Endothelial cell (in vitro differentiated cells): ENCODE measurements around the gene HMBS. TPM values are rescaled to one million over a fixed set of nuclear protein-coding genes. Genes with fewer than 3 reads are reported as not detected.

ENCODE experiments used
- DNase-seq: peaks from one replicate; pipeline ENCODE4 v3.0.0; 2021; ENCODE audit warnings: low spot score
- H3K27ac Mint-ChIP-seq: one replicate; pipeline ENCODE4 v1.8.0; 2021; ENCODE audit warnings: mixed read lengths, inconsistent platforms; ENCODE audit not compliant: unreplicated experiment
- H3K27me3 Mint-ChIP-seq: one replicate; pipeline ENCODE4 v1.8.0; 2021; ENCODE audit warnings: mild to moderate bottlenecking, moderate library complexity, mixed read lengths, inconsistent platforms; ENCODE audit not compliant: unreplicated experiment
- H3K36me3 Mint-ChIP-seq: one replicate; pipeline ENCODE4 v1.8.0; 2021; ENCODE audit warnings: mild to moderate bottlenecking, low read depth, mixed read lengths, inconsistent platforms; ENCODE audit not compliant: unreplicated experiment
- H3K4me1 Mint-ChIP-seq: one replicate; pipeline ENCODE4 v1.8.0; 2021; ENCODE audit warnings: mild to moderate bottlenecking, mixed read lengths, inconsistent platforms; ENCODE audit not compliant: unreplicated experiment
- H3K4me3 Mint-ChIP-seq: one replicate; pipeline ENCODE4 v1.8.0; 2021; ENCODE audit warnings: mild to moderate bottlenecking, mixed read lengths, inconsistent platforms; ENCODE audit not compliant: unreplicated experiment
- H3K9me3 Mint-ChIP-seq: one replicate; pipeline ENCODE4 v1.8.0; 2021; ENCODE audit warnings: mixed read lengths, inconsistent platforms; ENCODE audit not compliant: unreplicated experiment
- total RNA-seq: library from RNA; stranded (reverse); fragmentation: NEBNext Ultra II Directional; extraction: Animal tissue kit (Norgen Biotek cat#: 25700); gene quantifications from one replicate; pipeline ENCODE4 v1.2.1, GENCODE V29; 2021; ENCODE audit not compliant: unreplicated experiment
- TF ChIP-seq, protein P1 (sequence below): fragments of 200-600 bp; sonication (generic); IDR thresholded peaks from one replicate; pipeline ENCODE4 v1.5.0; 2021; ENCODE audit warnings: antibody characterized with exemption; ENCODE audit not compliant: unreplicated experiment

HMBS gene
- total RNA-seq, 1 donor from 2014 or later, result 13.6 TPM

GRCh38 chr11:119091178-119091577 lies 6.5 kb downstream of the HMBS start:
- peaks cover 19% of the 10 kb centered on the region for H3K36me3 Mint-ChIP-seq
- no peak overlapping the region for H3K4me3 Mint-ChIP-seq
- no peaks in the 10 kb centered on the region for H3K9me3 Mint-ChIP-seq

GRCh38 chr11:119091966-119092879 lies 7.5 kb downstream of the HMBS start:
- TF ChIP-seq, protein P1, sequence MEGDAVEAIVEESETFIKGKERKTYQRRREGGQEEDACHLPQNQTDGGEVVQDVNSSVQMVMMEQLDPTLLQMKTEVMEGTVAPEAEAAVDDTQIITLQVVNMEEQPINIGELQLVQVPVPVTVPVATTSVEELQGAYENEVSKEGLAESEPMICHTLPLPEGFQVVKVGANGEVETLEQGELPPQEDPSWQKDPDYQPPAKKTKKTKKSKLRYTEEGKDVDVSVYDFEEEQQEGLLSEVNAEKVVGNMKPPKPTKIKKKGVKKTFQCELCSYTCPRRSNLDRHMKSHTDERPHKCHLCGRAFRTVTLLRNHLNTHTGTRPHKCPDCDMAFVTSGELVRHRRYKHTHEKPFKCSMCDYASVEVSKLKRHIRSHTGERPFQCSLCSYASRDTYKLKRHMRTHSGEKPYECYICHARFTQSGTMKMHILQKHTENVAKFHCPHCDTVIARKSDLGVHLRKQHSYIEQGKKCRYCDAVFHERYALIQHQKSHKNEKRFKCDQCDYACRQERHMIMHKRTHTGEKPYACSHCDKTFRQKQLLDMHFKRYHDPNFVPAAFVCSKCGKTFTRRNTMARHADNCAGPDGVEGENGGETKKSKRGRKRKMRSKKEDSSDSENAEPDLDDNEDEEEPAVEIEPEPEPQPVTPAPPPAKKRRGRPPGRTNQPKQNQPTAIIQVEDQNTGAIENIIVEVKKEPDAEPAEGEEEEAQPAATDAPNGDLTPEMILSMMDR, result no peak
- peaks cover 16% of the 10 kb centered on the region for H3K27me3 Mint-ChIP-seq
- H3K27ac Mint-ChIP-seq, result no peak overlapping the region
- DNase-seq, result no peak
- peaks cover 16% of the 10 kb centered on the region for H3K4me1 Mint-ChIP-seq
- peak overlapping the region; percentile 79 for H3K4me3 Mint-ChIP-seq
- H3K9me3 Mint-ChIP-seq, result no peaks in the 10 kb centered on the region
- peaks cover 29% of the 10 kb centered on the region for H3K36me3 Mint-ChIP-seq

More at GRCh38 chr11:119091178-119091577, 6.5 kb downstream of the HMBS start:
- TF ChIP-seq, protein P1, result no peak
- H3K4me1 Mint-ChIP-seq, result peaks cover 16% of the 10 kb centered on the region
- peaks cover 15% of the 10 kb centered on the region for H3K27me3 Mint-ChIP-seq
- no peak for DNase-seq
- H3K27ac Mint-ChIP-seq, result no peak overlapping the region

DNA sequence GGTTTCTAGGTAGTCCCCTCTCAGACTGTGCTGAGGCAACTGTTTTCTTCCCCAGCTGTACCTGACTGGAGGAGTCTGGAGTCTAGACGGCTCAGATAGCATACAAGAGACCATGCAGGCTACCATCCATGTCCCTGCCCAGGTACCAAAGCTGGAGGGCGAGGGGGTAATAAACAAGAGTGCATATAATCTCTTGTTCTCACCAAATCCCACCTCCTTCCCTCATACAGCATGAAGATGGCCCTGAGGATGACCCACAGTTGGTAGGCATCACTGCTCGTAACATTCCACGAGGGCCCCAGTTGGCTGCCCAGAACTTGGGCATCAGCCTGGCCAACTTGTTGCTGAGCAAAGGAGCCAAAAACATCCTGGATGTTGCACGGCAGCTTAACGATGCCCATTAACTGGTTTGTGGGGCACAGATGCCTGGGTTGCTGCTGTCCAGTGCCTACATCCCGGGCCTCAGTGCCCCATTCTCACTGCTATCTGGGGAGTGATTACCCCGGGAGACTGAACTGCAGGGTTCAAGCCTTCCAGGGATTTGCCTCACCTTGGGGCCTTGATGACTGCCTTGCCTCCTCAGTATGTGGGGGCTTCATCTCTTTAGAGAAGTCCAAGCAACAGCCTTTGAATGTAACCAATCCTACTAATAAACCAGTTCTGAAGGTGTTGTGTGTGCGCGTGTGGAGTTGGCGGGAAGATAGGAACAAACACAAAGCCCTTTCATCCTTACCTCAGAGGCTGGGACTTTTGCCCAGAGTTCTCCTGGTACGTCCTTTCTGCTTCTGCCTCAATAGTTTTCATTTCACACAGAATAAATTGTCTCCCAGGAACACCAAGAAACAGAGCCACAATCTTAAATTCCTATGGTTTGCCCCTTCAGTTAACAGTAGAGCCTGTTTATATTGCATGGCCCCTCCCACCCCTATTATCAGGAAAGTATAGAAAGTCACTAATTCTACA lies 8.5 kb downstream of the HMBS start:
- DNase-seq, result no peak
- Mint-ChIP-seq H3K27ac (peak overlapping the region; percentile 36), H3K27me3 (peaks cover 16% of the 10 kb centered on the region), H3K9me3 (no peaks in the 10 kb centered on the region), H3K36me3 (peaks cover 38% of the 10 kb centered on the region), H3K4me1 (peaks cover 16% of the 10 kb centered on the region), H3K4me3 (peak overlapping the region; percentile 91)
- TF ChIP-seq, protein P1, result no peak

- Mint-ChIP-seq H3K36me3 (peaks cover 43% of the 10 kb centered on the region), H3K4me1 (peaks cover 20% of the 10 kb centered on the region), H3K27ac (peak overlapping the region; percentile 36), H3K9me3 (no peaks in the 10 kb centered on the region), H3K4me3 (peak overlapping the region; percentile 91), H3K27me3 (peaks cover 14% of the 10 kb centered on the region)
- DNase-seq, result peak; percentile 38
- TF ChIP-seq, protein P1, result no peak
Observed at GRCh38 chr11:119093942-119094815, 9.5 kb downstream of the HMBS start.
